ENCODE results near the gene KLHL2. TPM values are rescaled to one million over a fixed set of nuclear protein-coding genes. Genes with fewer than 3 reads are reported as not detected.
A peak's percentile ranks its signal among the peaks of the same experiment; 100 is the strongest.
"Not testable (repeated sequence)": the region's sequence is repeated elsewhere in the genome, so short reads cannot be mapped to it uniquely, and the experiment has no call there.

The KLHL2 gene, protein sequence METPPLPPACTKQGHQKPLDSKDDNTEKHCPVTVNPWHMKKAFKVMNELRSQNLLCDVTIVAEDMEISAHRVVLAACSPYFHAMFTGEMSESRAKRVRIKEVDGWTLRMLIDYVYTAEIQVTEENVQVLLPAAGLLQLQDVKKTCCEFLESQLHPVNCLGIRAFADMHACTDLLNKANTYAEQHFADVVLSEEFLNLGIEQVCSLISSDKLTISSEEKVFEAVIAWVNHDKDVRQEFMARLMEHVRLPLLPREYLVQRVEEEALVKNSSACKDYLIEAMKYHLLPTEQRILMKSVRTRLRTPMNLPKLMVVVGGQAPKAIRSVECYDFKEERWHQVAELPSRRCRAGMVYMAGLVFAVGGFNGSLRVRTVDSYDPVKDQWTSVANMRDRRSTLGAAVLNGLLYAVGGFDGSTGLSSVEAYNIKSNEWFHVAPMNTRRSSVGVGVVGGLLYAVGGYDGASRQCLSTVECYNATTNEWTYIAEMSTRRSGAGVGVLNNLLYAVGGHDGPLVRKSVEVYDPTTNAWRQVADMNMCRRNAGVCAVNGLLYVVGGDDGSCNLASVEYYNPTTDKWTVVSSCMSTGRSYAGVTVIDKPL
- 12.7 and 13.5 TPM in 2 replicates for polyA plus RNA-seq (2014; cell fraction: cytosol; rRNA removed)
- polyA plus RNA-seq (2014; cell fraction: nucleus; rRNA removed), result 11.7 and 16.6 TPM in 2 replicates

DNA sequence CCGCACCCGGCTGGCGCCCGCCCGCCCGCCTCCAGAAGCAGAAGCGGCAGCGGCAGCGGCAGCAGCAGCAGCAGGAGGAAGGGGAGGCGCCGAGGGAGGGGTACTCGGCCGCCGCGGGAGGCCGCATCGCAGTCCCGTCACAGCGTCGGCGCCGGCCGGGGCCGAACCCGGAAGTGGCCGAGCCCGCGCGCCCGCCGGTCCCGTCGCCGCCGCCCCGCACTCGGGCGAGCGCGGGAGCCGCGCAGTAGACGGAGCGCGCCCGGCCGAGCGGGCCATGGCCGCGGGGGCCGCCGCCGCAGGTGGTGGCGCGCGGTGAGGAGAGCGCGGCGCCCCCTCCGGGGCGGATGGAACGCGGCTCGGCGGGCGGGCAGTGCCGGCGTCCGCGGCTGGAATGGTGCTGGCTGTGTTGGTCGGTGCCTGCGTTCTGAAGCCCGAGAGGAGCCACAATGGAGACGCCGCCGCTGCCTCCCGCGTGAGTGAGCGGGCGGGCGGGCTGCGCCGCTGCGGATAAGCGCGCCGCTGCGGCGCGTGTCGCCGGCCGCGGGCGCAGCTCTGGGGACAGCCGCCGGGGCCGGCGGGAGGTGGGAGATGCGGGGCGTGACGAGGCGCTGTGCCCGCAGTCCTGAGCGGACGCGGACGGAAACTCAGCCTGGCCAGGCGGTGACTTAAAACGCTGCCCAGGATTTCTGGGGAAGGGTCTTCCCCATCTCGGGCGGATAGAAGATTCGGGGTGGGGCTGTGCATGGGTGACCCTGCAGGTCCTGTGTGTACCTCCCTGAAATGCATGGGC, at the start of gene KLHL2:
KLHL2 (plus strand) TSS at position 131 of the 790 bp plus-strand sequence; CDS start at position 447, 316 bp downstream.
- peak; percentile 60 for DNase-seq (ENCODE audit: low spot score)

DNA sequence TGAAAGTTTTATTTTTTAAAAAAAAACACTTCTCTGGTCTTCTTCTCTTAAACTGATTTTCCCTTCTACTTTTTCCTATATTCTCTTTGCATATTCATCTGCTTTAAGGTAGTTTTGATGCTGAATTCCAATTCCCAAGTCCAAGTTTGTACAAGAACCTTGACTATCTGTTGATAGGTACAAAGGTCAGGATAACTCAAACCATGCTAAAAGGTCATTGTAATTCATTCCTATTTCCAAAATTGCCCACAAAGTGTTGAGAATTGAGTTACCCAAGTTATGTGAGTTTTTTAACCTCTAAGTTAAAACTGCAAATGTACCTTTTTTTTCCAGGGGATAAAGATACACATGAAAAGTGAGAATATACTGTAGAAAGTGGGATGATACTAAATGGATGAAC, 48.6 kb upstream of the KLHL2 start:
- DNase-seq (ENCODE audit: low spot score), result no peak

DNA sequence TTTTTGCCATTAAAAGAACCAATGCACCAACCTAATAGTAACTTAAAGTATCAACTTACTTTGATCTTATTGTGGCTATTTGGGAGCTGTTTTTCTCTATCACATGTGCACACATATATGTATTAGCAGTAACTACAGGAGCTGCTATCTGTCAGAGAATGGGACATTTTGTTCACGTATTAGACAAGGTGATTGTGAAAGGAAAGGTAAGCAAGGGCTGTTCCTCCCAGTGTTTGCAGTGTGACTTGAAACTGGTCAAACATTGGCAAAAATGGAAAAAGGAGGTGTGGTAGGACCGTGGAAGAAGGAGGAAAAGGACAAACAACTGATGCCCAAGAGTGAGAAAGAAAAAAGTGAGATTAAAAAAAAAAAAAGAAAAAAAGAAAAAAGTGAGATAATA, 43.1 kb upstream of the KLHL2 start:
- no peak for DNase-seq (ENCODE audit: low spot score)

DNA sequence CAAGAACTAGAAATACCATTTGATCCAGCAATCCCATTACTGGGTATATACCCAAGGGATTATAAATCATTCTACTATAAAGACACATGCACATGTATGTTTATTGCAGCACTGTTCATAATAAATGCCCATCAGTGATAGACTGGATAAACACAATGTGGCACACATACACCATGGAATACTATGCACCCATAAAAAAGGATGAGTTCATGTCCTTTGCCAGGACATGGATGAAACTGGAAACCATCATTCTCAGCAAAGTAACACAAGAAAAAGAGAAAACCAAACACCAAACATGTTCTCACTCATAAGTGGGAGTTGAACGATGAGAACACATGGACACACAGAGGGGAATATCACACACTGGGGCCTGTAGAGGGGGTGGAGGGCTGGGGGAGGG, 40.5 kb upstream of the KLHL2 start:
- not testable (repeated sequence) for DNase-seq (ENCODE audit: low spot score)

DNA sequence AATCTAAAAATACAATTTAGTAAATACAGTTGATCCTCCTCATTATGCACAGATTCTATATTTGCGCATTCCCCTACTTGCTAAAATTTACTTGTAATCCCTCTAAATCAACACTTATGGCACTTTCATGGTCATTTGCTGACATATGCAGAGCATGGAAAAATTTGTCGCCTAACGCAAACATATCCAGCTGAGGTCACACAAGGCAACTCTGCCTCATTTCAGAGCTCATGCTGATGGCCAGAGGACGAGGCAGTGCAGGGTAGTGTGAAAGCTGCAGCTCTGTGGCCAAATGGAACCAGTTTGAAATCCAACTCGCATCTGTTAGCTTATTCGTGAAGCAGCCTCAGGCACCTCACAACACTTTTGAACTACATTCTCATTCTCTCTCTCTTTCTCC, 39.7 kb upstream of the KLHL2 start:
- DNase-seq (ENCODE audit: low spot score), result no peak

DNA sequence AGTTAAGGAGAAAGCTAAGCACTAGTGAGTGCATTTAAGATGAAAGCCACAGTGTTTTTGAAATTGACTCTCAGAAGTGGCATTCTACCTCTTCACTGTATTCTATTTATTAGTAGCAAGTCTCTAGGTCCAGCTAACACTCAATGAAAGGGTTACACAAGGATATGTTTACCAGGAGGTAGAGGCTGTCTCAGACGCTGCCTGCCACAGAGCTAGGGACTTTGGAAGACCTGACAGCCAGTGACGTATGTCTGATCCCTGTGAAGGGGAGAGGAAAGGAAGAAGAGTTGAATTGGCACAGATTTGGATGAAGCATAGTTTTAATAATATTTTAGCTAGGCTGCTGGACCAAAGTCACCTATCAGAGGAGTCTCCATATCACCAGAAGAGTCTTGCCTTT, 36.5 kb upstream of the KLHL2 start:
- DNase-seq (ENCODE audit: low spot score), result no peak

DNA sequence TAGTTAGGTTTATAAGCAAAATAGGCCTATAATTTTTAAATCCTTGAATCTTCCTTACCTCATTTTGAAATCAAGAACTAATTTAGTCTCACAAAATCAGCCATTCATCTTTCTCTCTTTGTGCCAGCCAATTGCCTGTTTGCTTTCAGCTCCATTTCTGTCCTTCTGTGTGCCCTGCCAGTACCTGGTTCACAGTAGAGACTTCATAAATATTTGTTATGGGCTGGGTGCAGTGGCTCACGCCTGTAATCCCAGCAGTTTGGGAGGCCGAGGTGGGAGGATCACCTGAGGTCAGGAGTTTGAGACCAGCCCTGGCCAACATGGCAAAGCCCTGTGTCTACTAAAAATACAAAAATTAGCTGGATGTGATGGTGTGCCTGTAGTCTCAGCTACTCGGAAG, 31.9 kb upstream of the KLHL2 start:
- not testable (repeated sequence) for DNase-seq (ENCODE audit: low spot score)

DNA sequence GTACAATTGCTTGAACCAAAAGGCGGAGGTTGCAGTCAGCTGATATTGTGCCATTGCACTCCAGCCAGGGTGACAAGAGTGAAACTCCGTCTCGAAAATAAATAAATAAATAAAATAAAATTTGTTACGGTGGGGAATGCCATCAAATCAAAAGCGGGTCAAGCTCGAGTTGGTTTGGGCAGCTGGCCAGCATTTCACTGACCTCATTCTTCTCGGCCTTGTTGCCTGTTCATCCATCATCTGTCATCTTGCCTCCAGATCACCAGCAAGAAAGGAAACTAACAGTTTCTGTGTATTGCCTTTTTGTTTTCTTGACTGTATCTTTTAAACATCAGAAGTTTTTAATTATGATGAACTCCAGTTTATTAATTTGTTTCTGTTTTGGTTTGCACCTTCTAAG, 31.5 kb upstream of the KLHL2 start:
- DNase-seq (ENCODE audit: low spot score), result no peak

DNA sequence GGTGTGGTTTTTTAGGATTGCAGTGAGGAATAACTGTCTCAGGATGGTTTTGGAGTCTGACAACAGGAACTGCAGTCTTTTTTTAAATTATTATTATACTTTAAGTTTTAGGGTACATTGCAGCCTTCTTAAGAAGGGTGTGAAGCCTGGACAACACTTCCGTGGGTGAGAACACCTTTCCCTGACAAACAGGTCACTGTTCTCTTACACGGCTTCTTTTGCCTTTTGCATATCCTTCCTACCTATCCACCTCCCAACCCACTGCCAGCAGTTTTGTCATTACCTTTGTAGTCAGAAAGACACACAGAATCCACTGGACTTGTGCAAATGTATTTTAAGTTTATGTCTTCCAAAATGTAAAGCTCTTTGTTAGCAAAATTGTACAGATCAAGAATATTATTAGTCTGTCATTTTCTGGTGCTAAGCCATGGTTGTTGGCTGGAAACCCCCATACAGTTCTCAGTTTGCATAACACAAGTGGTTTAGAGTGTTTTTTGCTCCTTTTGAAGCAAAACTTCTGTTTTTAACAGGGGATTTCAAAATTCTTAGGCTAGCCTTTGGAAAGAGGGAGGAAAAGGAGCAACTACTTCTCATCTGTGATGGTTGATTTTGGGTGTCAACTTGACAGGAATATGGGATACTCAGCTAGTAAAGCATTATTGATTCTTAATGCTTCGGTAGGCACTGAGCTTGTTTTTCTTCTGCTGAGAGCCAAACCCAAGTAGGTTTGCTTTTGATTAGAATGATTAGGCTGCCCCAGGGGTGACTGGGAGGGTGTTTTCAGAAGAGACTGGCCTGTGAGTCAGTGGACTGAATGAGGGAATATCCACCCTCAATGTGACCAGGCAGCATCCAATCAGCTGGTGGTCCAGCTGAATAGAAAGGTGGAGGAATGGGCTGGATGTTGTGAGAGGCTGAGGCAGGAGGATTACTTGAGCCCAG, 29.4 kb upstream of the KLHL2 start:
- DNase-seq (ENCODE audit: low spot score), result no peak

DNA sequence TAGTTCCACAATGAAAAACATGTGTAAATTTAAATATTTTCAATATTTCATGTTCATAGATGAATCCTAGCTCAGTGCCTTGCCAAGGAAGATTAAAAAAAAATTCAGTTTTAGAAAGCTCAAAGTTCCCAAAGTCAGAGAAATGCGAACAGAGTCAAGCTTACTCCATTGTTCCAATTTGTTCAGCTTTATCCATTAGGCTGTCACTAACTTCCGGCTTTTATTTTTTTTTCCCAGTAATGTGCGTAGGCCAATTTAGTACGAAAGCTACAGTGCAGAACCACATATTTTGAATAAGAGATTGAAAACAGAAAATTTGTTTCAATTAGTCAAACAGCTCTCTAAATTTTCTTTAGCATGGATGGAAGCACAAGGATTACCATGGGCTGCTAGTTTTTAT, 23.1 kb upstream of the KLHL2 start:
- DNase-seq (ENCODE audit: low spot score), result no peak

DNA sequence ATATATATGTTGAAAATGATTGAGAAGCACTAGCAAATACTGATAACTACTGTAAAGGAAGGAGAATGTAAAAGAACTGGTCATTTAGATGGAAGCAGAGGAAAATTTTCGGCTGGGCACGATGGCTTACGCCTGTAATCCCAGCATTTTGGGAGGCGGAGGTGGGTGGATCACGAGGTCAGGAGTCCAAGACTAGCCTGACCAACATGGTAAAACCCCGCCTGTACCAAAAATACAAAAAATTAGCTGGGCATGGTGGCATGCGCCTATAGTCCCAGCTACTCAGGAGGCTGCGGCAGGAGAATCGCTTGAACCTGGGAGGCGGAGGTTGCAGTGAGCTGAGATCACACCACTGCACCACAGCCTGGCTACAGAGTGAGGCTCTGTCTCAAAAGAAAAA, 22.4 kb upstream of the KLHL2 start:
- DNase-seq (ENCODE audit: low spot score), result not testable (repeated sequence)

DNA sequence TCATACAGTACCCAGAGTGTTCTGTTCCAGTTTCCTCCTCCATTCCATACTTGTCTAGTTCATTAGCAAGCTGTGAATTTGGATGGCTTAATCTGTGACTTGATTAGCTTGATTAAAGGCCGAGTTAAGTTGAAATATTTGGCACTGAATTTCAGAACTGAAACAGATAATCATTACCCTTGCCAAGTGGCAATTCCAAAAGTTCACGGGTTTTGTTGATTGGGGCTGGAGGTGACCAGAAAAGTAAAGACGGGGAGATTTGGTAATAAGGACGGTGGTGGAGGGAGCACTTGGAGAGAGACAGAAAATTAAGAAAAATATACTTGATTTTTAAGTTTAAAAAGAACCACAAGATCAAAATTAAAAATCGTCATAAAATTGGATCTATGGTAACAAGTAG, 21.9 kb upstream of the KLHL2 start:
- no peak for DNase-seq (ENCODE audit: low spot score)

DNA sequence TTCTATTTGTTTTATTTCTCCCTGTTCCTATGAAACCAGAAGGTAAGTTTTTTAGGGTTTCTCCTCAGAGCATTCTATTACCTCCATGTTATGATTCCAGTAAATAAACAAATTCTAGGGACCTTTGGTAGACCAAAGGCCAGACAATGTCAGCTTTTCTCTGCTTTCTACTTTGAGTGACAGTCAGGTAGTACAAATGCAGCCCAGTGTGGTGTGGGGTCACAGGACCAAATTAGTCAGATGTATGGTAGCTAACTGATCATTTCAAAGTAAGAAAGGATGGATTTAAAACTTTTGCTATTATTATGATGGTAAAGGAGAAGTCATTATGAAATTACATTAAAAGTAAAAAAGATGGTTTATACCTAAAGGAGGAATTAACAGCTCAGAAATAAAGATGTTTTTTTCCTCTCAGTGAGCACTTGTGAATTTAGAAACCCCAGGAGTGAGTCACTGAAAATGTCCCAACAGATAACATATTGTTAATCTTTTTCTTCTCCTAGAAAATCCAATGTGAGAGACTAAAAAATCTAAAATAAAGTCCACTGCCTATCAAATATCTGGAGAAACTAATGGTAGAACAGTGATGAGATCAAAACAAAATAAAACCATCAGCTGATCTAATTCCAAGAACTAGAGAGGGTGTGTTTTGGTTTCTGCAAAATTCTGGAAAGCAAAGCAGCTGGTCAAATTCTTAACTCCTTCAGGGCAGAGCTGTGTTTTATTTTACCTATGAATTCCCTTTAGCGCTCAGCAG, 16.6 kb upstream of the KLHL2 start:
- DNase-seq (ENCODE audit: low spot score), result no peak

DNA sequence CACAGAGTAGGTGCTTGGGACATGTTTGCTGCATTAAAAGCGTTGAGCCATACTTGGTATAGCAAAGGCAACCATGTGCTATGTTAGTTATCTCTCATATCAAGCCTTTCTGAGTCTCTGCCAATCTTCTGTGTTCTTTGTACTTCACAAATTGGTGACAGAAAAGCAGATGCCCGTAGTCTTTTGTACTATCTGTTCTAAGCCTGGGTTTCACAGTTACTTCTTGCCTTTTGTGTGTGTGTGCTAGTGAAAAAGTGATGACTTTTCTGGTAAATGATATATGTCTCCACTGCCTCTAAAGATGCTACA, 16.1 kb upstream of the KLHL2 start:
- DNase-seq (ENCODE audit: low spot score), result no peak

DNA sequence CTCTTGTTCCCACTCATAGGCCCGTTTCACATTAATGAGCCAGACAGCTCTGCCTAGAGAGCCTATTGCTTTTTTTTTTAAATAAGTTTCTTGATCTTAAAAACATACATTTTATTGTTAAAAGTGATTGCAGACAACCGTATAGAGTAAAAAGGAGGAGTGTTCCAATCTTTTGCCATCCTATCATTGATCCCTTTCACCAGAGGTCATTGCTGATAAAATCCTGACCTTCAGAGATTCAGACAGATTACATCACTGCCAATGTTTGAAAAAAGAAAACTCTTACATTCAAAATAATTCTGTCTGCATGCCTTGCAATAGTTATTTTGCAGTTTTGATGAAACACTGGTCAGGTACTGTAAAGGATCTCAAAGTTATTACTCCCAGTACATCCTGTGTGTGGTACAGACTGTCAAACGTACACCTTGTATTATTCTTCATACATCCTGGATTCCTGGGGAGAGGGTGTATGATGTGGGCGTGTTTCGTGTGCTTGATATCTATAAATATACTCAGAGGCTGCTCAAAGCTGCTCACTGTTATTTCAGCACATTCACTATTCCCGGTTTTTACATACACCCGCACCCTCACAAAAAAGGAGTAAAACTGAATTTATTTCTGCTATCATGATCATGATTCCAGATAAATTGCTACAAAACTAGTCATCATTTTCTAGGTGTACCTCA, 15.4 kb upstream of the KLHL2 start:
- DNase-seq (ENCODE audit: low spot score), result no peak

DNA sequence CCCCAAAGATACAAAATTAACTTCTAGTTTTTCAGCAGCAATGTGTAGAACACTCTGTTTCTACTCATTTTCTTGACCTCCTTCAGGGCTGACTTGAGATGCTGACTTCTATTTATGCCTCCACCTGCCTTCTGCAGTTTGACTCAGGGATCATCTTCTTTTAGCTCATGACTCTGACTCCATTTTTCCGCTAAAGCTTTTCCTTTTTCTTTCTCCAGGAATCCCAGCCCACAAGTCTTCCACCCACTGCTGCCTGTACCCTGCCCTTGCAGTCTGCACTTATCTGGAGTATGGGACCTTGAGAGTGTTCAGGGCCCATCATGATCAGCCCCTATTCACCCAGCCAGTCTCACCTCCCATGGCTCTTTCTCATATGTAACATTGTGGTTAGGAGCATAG, 14.9 kb upstream of the KLHL2 start:
- DNase-seq (ENCODE audit: low spot score), result no peak

DNA sequence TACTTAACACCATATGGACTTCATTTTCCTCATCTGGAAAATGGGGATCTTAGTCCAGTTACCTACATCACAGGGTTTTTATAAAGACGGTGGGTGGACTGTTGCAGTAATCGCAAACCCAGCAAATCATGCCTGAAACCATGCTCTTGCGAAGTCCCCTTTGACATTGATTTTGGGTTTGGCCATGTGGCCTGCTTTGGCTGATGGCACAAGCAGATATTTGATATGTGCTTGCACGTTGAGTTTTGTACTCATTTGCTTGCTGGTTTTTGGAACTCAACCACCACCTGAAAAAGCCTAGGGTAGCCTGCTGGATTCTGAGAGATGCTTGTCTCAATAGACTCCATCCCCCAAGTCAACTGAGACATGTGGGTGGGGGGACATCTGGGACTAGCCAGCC, 14.4 kb upstream of the KLHL2 start:
- no peak for DNase-seq (ENCODE audit: low spot score)

DNA sequence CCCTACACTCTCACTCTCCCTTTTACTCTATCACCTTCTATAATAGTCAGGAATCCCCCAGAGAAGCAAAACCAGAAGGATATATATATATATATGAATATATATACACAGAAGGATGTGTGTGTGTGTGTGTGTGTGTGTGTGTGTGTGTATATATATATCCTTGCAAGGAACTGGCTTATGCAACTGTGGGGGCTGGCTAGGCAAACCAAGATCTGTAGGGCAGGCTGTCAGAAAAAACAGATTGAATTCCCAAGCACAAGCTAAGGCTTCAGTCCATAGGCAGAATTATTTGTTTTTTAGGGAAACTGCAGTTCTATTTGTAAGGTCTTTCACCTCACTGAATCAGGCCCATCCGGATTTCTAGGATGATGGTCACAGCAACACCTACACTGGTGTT, 13.0 kb upstream of the KLHL2 start:
- no peak for DNase-seq (ENCODE audit: low spot score)

DNA sequence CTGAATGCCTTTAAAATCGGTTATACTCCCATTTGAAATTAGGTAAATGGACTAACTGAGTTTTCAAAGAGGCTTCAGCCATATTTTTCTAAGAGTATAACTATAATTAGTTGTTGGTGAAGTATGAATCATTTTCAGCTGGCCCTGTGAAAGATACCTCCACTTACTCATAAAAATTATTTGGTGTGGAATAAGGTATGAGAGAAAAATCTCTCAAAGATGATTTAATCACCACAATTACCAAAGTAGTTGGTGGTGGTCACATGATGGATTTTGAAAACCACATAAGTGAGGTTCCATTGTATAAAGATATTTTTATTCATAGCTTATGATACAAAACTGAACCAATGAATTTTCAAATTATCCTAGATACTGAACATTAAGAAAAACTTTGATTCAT, 9.0 kb upstream of the KLHL2 start:
- DNase-seq (ENCODE audit: low spot score), result no peak

DNA sequence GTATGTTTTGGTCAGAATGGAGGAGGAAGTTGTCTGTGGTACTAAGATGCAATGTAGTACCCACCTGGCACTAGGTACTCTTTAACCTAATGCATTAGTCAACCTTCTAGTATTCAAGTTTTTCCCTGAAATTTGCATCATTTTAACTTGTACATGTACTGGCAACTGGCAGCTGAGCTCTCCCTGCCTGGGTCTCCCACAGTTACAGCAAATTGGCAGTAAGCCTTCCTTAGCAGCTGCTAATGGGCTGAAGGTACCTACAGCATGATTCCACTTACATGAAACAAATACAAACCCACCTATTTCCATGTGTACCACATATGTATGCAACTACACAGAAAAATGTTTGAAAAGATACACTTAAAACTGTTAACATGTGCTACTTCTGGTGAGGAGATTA, 8.1 kb upstream of the KLHL2 start:
- no peak for DNase-seq (ENCODE audit: low spot score)

Measured in SK-N-DZ (cell line).